SU-DHL-6 (cell line): Measurements from ENCODE around the gene AFG3L2.

Experiments
- H2AFZ ChIP-seq: fragments of 200-600 bp; sonication (generic); 2 replicates; pipeline ENCODE4 v1.6.1; 2014; ENCODE audit warnings: low read depth, mild to moderate bottlenecking, moderate library complexity, mixed read lengths, antibody characterized with exemption, low read length; ENCODE audit not compliant: severe bottlenecking
- H3F3A ChIP-seq: fragments of 200-600 bp; shearing (Covaris generic); 2 replicates; pipeline ENCODE4 v1.6.0; 2016; ENCODE audit warnings: antibody characterized with exemption, mild to moderate bottlenecking; ENCODE audit not compliant: insufficient read depth
- H3K27ac ChIP-seq: fragments of 200-600 bp; sonication (generic); 2 replicates; pipeline ENCODE4 v1.5.1; 2016; ENCODE audit warnings: low read depth, mild to moderate bottlenecking, low read length, moderate library complexity, mixed read lengths
- H3K27me3 ChIP-seq: fragments of 200-600 bp; sonication (generic), shearing (Covaris generic); 2 replicates; pipeline ENCODE4 v1.6.0; 2014; ENCODE audit warnings: mild to moderate bottlenecking, low read length
- H3K36me3 ChIP-seq: fragments of 200-600 bp; sonication (generic); 2 replicates; pipeline ENCODE4 v1.6.1; 2014; ENCODE audit warnings: mild to moderate bottlenecking, low read length, mixed read lengths
- H3K4me2 ChIP-seq: fragments of 300-600, 200-600 bp; shearing (Covaris generic), sonication (generic); 2 replicates; pipeline ENCODE4 v1.6.0; 2014; ENCODE audit warnings: low read length, low read depth, mild to moderate bottlenecking; ENCODE audit not compliant: poor library complexity, severe bottlenecking
- H3K4me3 ChIP-seq: fragments of 200-600 bp; sonication (generic); 2 replicates; pipeline ENCODE4 v1.5.1; 2014; ENCODE audit warnings: antibody characterized with exemption, low read length, mild to moderate bottlenecking, mixed read lengths; ENCODE audit not compliant: insufficient read depth, poor library complexity, severe bottlenecking
- H3K79me2 ChIP-seq: fragments of 200-600 bp; sonication (generic); 2 replicates; pipeline ENCODE4 v1.6.1; 2014; ENCODE audit warnings: mild to moderate bottlenecking, low read length, moderate library complexity; ENCODE audit not compliant: insufficient read depth
- H3K9ac ChIP-seq: fragments of 200-600 bp; sonication (generic); 2 replicates; pipeline ENCODE4 v1.7.0; 2014; ENCODE audit warnings: mild to moderate bottlenecking, low read length
- H3K9me2 ChIP-seq: fragments of 200-600 bp; sonication (generic); replicated peaks from 2 replicates; pipeline ENCODE4 v1.6.1; 2014; ENCODE audit warnings: low read length; ENCODE audit not compliant: insufficient read depth
- H3K9me3 ChIP-seq: fragments of 200-600 bp; sonication (generic); 2 replicates; pipeline ENCODE4 v1.6.1; 2014; ENCODE audit warnings: low read length, mixed read lengths; ENCODE audit not compliant: insufficient read depth
- H4K20me1 ChIP-seq: fragments of 200-600 bp; sonication (generic); 2 replicates; pipeline ENCODE4 v1.6.1; 2014; ENCODE audit warnings: low read depth, mild to moderate bottlenecking, antibody characterized with exemption, low read length, moderate library complexity, mixed read lengths
- EZH2phosphoT487 ChIP-seq: fragments of 200-600 bp; sonication (generic), shearing (Covaris generic); conservative IDR thresholded peaks from 2 replicates; pipeline ENCODE4 v1.6.1; 2018; ENCODE audit warnings: mild to moderate bottlenecking, antibody characterized with exemption, low read length, moderate library complexity, mixed read lengths
- TF ChIP-seq, protein P1 (sequence below): fragments of 200-600 bp; sonication (generic); IDR thresholded peaks from one replicate; pipeline ENCODE4 v1.5.1; 2017; ENCODE audit warnings: antibody characterized with exemption, mild to moderate bottlenecking, low read length, moderate library complexity; ENCODE audit not compliant: insufficient read depth, poor library complexity, severe bottlenecking

The AFG3L2 gene

GRCh38 chr18:12288403-12288755 is 88.6 kb downstream of the AFG3L2 start:
- no peak overlapping the region for H2AFZ ChIP-seq
- no peak overlapping the region for H3K4me3 ChIP-seq
- H3K9me3 ChIP-seq, result no peaks in the 10 kb centered on the region
- H3K27me3 ChIP-seq, result no peaks in the 10 kb centered on the region
- H3K4me2 ChIP-seq, result no peak overlapping the region
- TF ChIP-seq EZH2phosphoT487, result no peak
- TF ChIP-seq, protein P1, sequence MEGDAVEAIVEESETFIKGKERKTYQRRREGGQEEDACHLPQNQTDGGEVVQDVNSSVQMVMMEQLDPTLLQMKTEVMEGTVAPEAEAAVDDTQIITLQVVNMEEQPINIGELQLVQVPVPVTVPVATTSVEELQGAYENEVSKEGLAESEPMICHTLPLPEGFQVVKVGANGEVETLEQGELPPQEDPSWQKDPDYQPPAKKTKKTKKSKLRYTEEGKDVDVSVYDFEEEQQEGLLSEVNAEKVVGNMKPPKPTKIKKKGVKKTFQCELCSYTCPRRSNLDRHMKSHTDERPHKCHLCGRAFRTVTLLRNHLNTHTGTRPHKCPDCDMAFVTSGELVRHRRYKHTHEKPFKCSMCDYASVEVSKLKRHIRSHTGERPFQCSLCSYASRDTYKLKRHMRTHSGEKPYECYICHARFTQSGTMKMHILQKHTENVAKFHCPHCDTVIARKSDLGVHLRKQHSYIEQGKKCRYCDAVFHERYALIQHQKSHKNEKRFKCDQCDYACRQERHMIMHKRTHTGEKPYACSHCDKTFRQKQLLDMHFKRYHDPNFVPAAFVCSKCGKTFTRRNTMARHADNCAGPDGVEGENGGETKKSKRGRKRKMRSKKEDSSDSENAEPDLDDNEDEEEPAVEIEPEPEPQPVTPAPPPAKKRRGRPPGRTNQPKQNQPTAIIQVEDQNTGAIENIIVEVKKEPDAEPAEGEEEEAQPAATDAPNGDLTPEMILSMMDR, result no peak
- no peaks in the 10 kb centered on the region for H4K20me1 ChIP-seq
- H3K9me2 ChIP-seq, result no peaks in the 10 kb centered on the region
- H3K9ac ChIP-seq, result no peak overlapping the region
- H3K27ac ChIP-seq, result no peak overlapping the region
- no peaks in the 10 kb centered on the region for H3K79me2 ChIP-seq
- no peaks in the 10 kb centered on the region for H3K36me3 ChIP-seq
- no peaks in the 10 kb centered on the region for H3F3A ChIP-seq

- Histone ChIP-seq H3K27me3 (no peaks in the 10 kb centered on the region), H3K9me3 (no peaks in the 10 kb centered on the region), H3K79me2 (no peaks in the 10 kb centered on the region), H3K4me3 (no peak overlapping the region), H3K9ac (no peak overlapping the region), H3F3A (no peaks in the 10 kb centered on the region), H3K4me2 (no peak overlapping the region), H3K9me2 (no peaks in the 10 kb centered on the region), H3K27ac (no peak overlapping the region), H4K20me1 (no peaks in the 10 kb centered on the region), H2AFZ (no peak overlapping the region), H3K36me3 (no peaks in the 10 kb centered on the region)
- TF ChIP-seq, protein P1, result no peak
- TF ChIP-seq EZH2phosphoT487, result no peak
Observed at GRCh38 chr18:12287684-12288402, 89.2 kb downstream of the AFG3L2 start.

GRCh38 chr18:12287131-12287681 is 89.8 kb downstream of the AFG3L2 start:
- H3K4me2 ChIP-seq, result no peak overlapping the region
- H3K27ac ChIP-seq, result no peak overlapping the region
- H4K20me1 ChIP-seq, result no peaks in the 10 kb centered on the region
- H3K36me3 ChIP-seq, result no peaks in the 10 kb centered on the region
- no peak overlapping the region for H3K9ac ChIP-seq
- no peaks in the 10 kb centered on the region for H3F3A ChIP-seq
- no peaks in the 10 kb centered on the region for H3K9me3 ChIP-seq
- no peaks in the 10 kb centered on the region for H3K27me3 ChIP-seq
- H3K4me3 ChIP-seq, result no peak overlapping the region
- TF ChIP-seq, protein P1, result no peak
- no peak for TF ChIP-seq EZH2phosphoT487
- no peaks in the 10 kb centered on the region for H3K79me2 ChIP-seq
- H2AFZ ChIP-seq, result no peak overlapping the region
- no peaks in the 10 kb centered on the region for H3K9me2 ChIP-seq
